LNCAP (cell line): ENCODE measurements around the gene MARK4.

ENCODE experiments used
- TF ChIP-seq, protein P1 (sequence below): fragments of 450-650 bp; IDR thresholded peaks from 2 replicates; pipeline ENCODE4 v1.5.1; 2017; ENCODE audit warnings: mild to moderate bottlenecking

MARK4 gene

DNA sequence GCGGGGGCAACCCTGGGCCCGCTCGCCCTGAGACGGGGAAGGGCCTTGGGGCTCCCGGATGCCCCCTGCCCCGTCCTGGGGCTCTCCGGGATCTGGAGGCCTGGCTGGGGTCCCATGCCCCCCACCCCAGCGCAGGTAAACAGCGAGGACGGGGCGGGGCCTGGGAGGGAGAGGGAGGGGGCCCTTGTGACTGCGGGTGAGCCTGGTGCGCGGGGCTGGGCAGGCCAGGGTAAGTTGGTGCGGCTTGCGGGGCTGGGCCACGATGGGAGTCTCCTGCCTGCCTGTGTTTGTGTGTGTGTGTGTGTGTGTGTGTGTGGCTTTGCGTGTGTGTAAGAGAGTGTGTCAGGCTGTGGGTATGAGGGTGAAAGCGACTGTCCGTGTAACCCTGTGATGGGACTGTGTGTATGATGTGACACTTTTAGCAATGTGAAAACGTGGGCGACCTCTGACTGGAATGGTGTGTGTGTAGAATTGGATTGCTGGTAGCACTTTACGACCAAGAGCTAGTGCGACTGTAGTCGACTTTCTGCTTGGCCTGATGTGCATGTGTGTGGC is 89.9 kb downstream of the MARK4 start:
- TF ChIP-seq, protein P1, sequence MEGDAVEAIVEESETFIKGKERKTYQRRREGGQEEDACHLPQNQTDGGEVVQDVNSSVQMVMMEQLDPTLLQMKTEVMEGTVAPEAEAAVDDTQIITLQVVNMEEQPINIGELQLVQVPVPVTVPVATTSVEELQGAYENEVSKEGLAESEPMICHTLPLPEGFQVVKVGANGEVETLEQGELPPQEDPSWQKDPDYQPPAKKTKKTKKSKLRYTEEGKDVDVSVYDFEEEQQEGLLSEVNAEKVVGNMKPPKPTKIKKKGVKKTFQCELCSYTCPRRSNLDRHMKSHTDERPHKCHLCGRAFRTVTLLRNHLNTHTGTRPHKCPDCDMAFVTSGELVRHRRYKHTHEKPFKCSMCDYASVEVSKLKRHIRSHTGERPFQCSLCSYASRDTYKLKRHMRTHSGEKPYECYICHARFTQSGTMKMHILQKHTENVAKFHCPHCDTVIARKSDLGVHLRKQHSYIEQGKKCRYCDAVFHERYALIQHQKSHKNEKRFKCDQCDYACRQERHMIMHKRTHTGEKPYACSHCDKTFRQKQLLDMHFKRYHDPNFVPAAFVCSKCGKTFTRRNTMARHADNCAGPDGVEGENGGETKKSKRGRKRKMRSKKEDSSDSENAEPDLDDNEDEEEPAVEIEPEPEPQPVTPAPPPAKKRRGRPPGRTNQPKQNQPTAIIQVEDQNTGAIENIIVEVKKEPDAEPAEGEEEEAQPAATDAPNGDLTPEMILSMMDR: no peak

DNA sequence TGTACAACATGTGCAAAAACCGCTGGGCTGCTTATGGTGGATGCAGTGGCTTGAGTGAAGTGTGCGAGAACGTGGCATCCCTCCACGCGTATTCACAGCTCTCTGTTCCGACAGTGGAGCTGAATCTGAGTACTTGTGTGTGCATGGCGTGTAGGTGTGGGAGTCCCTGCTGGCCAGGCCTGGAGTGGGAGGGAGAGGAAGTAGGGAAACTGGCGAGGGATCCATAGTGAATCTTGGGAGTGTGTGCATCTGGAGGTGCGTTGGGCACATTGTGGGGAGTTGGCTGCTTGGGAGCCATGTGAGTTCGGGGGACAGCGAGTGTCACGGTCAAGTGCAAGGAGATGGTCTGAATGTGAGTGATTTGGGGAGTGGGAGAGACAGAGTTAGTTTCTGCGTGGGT is 91.8 kb downstream of the MARK4 start:
- TF ChIP-seq, protein P1: no peak

DNA sequence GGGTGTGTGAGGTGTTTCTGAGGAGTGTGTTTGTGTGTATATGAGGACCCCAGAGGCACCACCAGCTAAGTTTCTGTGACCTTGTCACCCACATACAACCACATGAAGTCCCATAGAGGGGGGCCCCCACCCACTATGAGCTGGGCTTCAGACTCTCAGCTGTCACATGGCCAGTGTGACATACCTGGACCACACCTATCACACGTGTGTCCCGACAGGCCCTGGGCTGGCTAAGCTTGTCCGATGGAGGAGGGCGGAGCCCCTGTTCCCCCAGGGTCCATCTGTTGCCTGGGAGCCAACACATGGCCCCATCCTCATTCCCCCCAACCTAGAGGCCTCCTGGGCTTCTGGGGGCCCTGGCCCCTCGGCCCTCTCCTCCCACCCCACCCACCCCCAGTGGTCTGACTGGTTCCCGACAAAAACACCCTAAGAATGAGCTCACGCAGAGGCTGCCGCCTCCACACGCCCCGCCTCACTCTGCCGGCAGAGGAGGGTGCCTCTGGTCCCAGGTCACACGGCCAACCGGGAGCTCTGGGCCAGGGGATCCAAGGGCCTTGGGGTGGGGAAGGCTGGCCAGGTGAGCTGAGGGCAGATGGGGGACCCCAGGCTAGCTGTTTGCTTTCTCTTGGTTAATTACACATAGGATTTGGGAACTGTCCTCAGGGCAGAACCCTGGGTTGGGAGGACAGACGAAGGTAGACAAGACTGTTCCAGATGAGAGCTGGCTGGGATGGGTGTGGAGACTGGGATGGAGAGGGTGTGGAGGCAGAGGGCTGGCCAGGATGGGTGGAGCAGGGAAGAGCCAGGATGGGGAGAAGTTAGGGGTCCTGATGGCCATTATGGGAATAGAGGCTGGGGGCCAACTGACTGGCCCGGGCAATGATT is 93.8 kb downstream of the MARK4 start:
- TF ChIP-seq, protein P1: no peak

DNA sequence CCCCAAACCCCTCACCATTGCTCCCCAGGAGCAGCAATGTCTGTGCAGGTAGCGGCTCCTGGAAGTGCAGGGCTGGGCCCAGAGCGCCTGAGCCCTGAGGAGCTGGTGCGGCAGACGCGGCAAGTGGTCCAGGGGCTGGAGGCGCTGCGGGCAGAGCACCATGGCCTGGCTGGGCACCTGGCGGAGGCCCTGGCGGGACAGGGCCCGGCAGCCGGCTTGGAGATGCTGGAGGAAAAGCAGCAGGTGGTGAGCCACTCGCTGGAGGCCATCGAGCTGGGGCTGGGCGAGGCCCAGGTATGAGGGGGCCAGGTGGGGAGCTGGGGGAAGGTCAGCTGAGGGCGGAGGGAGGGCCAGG is 94.4 kb downstream of the MARK4 start:
- TF ChIP-seq, protein P1: no peak

DNA sequence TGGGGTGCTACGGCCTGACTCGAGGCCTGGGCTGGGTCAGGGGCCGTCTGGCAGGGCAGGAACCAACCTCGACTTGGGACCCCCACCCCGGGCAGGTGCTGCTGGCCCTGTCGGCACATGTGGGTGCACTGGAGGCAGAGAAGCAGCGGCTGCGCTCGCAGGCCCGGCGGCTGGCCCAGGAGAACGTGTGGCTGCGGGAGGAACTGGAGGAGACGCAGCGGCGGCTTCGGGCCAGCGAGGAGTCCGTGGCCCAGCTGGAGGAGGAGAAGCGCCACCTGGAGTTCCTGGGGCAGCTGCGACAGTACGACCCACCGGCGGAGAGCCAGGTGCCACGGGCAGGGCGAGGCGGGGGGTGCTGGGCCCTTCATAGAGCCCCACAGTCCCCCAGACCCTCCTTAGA is 95.4 kb downstream of the MARK4 start:
- TF ChIP-seq, protein P1: no peak

DNA sequence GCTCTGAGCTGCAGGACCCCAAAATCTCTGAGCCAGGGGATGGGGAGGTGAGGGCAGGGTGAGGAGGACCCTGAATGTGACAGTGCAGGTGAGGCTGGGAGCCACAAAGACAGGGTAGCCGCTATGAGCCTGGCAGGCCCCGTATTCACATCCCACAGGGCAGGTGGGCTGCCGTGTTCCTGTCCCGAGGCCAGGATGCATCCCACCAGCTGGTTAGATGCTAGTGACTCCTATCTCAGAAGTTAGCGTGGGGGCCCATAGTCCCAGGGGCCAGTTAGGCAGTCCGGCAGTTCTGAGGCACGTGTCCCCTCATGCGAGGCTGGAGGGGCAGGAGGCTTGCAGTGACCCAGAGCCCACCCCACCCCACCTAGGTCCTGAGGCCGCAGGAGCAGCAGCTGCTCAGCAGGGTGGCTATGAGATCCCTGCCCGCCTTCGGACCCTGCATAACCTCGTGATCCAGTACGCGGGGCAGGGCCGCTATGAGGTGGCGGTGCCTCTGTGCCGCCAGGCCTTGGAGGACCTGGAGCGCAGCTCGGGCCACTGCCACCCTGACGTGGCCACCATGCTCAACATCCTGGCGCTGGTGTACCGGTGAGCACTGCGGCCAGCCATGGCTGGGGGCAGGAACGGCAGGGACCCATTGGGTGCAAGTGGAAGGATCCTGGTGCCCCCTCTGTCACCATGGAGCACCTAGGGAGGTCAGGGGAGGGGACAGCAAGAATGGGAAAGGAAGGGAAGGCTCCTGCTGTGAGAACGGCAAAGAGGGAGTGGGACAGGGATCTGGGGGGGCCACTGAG is 96.7 kb downstream of the MARK4 start:
- TF ChIP-seq, protein P1: no peak

DNA sequence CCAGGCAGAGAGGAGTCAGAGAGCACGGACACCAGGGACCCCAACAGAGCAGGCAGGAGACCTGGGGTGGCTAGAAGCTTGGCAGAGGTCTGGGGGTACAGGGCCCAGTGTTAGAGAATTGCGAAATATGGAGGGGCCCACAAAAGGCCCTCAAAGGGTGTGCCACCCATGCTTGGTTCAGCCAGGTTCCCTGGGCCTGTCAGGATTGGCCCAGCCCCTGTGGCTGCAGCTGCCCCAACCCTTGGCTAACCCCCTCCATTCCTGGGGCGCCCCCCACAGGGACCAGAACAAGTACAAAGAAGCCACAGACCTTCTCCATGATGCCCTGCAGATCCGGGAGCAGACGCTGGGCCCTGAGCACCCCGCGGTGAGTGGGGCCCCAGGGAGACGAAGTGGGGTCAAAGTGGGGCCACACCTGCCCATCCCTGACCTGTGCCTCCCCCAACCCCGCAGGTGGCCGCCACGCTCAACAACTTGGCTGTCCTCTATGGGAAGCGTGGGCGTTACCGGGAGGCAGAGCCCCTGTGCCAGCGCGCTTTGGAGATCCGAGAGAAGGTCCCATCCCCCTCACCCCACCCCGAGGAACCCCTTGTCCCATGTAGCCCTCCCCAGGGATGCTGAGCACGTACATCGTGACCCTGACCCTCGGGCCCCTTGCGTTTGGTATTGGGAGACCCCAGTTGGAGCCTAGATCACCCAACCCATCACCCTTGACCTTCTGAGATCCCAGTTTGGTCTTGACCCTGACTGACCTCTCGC is 97.5 kb downstream of the MARK4 start:
- TF ChIP-seq, protein P1: no peak
